Suppressor macrophage treated with lipopolysaccharide for 1 hour (primary cell): ENCODE data around the gene TTC16.

ENCODE experiments used
- DNase-seq, 3 donors: peaks; one replicate each; pipeline ENCODE4 v3.0.0-alpha.2; 2020 to 2022

Gene TTC16

DNA sequence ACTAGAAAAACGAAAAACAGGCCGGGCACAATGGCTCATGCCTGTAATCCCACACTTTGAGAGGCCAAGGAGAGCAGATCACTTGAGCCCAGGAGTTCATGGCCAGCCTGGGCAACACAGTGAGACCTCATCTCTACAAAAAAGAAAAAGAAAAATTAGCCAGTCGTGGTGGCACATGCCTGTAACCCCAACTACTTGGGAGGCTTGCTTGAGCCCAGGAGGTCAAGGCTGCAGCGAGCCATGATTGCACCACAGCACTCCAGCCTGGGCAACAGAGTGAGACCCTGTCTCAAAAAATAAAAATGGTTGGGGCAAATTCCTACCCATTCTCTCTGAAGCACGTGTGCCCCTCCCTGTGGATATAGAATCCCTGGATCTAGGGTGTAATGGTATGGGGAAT is 17.5 kb upstream of the TTC16 start:
- no peak for DNase-seq

DNA sequence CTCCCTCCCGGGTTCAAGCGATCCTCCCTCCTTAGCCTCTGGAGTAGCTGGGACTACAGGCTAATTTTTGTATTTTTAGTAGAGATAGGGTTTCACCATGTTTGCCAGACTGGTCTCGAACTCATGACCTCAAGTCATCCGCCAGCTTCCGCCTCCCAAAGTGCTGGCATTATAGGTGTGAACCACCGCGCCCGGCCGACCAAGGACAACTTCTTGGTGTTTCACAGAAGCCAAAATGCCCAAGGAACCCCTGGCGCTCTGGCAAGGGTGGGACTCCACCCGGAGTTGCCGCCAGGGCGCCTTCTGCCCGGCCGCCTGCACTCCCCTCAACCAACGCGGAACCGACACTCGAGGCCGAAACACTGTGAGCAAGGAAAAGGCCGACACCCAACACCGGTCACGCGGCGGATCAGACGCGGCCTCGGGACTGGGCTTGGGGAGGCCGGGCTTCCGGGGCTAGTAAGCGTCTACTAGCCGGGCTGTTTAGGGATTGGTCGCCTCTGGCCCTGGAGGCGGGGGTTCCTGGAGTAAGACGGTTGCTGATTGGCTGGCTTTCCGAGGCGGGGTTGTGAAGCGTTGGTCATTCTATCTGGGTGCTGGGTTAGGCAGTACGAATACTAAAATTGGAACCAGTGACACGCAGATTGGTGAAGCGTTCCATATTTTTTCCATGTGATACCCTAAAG is 16.8 kb upstream of the TTC16 start:
- DNase-seq = peak; percentile 97 to 98 (median 97)

GRCh38 chr9:127700140-127700539 is 15.7 kb upstream of the TTC16 start:
- no peak for DNase-seq

DNA sequence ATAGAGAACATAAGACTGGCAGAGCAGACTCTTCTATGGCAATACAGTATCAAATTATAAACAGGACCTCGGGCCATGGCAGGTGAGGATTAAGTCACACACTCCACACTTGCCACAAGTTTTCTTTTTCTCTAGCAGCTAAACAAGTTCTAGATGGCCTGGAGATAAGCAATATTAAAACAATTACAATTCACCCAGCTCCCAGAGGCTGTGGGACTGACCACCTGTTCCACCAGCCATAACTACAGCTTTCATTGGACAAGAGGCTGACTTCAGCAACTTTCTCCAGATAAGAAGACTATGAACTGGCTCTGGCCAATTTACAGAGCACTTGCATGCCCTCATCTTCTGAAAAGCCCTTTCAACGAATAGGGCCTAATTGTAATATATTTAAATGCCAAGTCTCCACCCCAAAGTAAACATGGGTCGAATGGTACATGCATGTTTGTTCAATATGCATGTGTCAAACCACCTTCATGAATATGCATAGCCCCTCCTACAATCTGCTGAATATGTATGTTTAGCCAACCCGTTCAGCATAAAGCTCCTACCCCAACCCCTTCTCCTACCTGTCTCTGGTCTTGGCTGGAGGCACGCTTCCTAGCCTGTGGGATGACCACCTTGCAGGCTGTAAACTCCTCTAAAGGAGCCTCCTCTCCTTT is 15.2 kb upstream of the TTC16 start:
- DNase-seq = no peak

DNA sequence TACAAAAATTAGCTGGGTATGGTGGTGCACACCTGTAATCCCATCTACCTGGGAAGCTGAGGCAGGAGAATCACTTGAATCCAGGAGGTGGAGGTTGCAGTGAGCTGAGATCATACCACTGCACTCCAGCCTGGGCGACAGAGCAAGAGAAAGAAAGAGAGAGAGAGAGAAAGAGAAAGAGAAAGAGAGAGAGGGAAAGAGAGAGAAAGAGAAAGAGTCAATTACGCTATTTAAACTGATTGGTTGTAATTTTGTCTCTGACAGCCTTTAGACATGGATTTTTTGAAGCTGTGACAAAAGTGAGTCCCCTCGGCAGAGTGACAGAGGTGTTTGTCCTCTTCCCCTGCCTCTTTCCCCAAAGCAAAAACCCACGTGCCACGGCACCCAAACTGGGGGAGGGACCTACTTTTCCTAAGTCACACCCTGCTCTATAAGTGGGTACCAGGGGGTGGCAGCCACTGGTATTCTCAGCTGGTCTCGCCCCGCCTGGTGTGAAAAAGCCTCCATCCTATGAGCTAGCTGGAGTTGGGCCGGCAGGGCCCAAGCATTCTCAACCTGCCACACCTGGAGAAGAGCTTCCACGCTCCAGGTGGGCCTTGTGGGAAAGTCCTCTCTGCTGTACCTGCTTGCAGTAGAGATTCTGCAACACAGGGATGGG is 12.5 kb upstream of the TTC16 start:
- DNase-seq = no peak

- no peak for DNase-seq
These were observed 10.1 kb upstream of the TTC16 start for GRCh38 chr9:127705577-127706379.

GRCh38 chr9:127706836-127707241 is 9.0 kb upstream of the TTC16 start, which contains the start of gene CFAP157:
TSS of gene CFAP157 (plus strand) at chr9:127706988. CDS start at chr9:127707032, 44 bp downstream.
- no peak for DNase-seq

GRCh38 chr9:127707766-127708165 is 8.1 kb upstream of the TTC16 start:
- DNase-seq = no peak

DNA sequence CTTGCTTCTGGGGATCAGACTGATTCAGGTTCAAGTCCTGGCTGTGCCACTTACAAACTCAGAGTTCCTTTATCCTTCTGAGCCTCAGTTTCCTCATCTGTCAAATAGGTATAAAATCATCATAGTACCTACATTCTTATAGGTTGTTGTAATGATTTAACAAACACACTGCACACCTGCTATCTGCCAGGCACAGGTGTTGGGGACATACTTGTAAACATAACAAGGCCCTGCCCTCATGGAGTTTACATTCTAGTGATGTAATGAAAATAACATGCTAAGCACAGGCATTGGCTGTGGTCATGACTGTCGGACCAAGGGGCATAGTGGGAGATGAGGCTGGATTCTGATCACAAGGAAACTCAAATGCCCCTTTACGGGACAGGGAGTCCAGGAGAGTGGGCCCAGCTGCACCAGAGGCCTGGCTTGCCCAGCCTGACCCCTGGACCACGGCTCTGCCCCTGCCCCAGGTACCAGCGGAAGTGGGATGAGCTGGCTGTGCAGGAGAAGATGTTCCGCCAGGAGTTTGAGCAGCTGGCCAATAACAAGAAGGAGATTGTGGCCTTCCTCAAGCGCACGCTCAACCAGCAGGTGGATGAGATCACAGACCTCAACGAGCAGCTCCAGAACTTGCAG is 6.8 kb upstream of the TTC16 start:
- DNase-seq = no peak

GRCh38 chr9:127710204-127710783 is 5.6 kb upstream of the TTC16 start:
- no peak for DNase-seq

DNA sequence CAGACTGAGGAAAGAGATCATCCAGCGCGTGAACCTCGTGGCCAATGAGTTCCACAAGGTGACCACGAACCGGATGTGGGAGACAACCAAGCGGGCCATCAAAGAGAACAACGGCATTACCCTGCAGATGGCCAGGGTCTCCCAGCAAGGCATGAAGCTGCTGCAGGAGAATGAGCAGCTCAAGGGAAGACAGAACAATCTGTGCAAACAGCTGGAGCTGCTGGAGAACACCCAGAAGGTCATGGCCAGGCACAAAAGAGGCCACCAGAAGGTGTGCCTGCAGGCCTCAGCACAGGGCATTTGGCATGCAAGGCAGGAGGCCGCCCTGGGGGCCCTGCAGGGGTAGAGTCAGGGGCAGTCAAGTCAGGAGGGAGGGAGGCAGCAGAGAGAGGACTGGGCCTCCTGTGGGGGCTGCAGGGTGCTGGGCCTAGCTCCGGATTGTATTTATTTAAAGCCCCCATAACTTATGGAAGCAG is 4.6 kb upstream of the TTC16 start:
- DNase-seq = no peak

DNA sequence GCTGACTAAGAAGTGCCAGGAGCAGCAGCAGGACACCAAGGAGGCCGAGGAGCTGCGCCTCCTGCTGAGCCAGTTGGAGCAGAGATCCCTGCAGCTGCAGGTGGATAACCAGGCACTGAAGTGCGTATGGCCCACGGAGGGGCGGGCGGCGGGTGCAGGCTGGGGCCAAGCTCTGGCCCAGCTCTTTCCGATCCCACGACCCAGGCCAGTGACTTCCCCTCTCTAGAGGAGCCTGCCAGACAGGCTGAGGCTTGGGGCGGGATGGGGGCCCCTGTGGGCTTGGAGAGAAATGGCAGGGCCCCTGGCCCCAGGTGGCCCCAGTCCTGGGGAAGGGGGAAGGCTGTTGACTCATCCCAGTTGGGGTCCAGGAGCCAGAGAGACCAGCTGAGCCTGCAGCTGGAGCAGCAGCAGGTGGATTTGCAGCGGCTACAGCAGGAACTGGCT is 4.0 kb upstream of the TTC16 start:
- DNase-seq = no peak

DNA sequence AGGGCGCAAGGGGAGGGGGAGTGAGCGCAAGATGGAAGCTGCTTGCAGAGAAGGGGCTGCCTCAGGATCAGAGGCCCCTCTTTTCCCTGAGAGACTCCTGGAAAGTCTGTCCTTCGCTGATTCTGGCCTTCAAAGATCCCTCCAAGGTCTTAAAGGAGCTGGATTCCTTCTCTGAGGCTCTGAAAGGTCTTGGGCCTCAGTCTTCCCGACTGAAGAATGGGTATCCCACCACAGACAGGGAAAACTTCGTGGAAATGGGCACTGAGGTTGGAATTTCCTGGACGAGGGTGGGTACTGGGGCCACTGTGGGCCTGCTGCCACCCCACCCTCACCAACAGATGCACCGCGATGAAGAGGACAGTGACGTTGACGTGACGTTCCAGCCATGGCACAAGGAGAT is 3.5 kb upstream of the TTC16 start:
- DNase-seq = no peak

DNA sequence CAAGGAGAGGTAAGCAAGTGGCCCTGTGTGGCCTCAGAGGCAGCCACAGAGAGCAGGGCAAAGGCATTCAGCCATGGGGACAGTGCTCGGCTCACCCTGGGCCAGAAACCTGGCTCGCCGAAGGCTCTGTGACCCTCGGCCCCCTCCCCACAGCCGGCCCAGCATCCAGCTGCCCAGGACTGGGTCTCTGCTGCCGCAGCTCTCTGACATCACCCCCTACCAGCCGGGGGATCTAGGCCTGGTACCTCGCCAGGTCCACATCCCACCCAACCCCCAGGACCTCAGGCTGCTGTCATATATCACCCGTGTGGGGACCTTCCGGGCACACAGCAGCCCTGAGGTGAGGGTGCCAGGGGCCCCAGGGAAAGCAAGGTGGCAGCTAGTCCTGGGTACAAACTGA is 3.0 kb upstream of the TTC16 start:
- no peak for DNase-seq

GRCh38 chr9:127714020-127714750 is 1.7 kb upstream of the TTC16 start:
- no peak for DNase-seq

DNA sequence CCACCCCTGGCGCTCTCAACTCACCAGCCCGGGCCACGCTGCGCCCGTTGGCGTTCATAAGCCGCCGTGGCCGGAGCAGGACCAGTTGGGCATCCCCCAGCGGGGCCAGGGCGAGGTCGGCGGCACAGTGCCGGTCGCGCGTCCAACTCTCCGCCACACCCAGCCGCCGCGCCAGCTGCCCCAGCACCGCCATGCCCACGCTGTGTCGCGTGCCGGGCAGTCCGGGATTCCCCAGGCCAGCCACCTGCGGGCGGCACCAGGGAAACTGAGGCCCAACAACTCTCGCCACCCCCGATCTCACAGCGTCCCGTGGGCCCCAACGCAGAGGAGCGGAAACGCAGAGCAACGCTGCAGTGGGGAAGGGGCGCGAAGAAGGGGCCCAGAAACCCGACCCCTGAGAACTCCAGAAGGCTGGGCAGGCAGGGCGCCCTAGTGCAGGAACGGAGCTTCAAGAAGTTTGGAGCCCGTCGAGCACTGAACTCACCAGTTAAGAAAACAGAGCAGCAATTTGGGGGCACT is 869 bp upstream of the TTC16 start:
- peak; percentile 42 to 71 (median 53) for DNase-seq

DNA sequence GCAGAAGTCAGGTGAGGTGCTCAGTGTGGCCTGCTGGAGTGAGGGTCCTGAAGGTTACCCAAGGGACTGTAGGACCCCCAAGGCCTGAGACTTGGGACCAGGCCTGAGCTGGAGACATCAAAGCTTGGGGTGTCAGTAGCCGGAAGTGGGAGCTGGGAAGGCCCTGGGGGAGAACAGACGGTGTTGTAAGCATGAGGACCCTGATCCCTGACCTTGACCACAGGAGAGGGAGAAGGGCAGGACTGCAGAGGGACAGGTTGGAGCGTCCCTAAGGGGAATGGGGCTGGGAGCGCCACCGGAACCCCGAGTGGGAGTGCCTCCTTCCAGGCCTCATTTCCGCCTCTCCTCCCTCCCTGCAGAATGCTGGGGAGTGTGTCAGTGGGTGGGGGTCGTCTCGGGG is 533 bp downstream of the TTC16 start:
- no peak for DNase-seq

- DNase-seq = no peak
These were observed 1.9 kb downstream of the TTC16 start for GRCh38 chr9:127717766-127718165.

- DNase-seq = no peak
These were observed 4.4 kb downstream of the TTC16 start for GRCh38 chr9:127720031-127720864.

DNA sequence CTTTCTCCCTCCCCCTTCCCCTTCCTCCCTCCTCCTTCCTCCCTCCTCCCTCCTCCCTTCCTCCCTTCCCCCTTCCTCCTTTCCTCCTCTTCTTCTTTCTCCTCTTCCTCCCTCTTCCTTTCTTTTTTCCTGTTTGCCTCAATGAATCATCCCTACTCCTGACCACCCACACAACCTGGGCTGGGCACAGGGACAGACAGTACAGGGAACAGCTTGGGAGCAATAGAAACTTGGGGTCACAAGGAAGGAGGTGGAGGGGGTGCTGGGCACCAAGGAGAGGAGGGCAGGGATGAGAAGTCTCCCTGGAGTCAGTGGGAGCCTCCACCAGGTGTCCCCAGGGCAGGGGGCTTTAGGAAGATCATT is 5.0 kb downstream of the TTC16 start:
- DNase-seq = no peak
